ENCODE measurements around the gene ELOF1. TPM values are rescaled to one million over a fixed set of nuclear protein-coding genes. Genes with fewer than 3 reads are reported as not detected.

The ELOF1 gene
- total and polyA plus RNA-seq, 2 of the 13 experiments (the other 11 are each of a cell fraction or from before 2014, with no cell fraction given), result 14.5 to 43.2 TPM

DNA sequence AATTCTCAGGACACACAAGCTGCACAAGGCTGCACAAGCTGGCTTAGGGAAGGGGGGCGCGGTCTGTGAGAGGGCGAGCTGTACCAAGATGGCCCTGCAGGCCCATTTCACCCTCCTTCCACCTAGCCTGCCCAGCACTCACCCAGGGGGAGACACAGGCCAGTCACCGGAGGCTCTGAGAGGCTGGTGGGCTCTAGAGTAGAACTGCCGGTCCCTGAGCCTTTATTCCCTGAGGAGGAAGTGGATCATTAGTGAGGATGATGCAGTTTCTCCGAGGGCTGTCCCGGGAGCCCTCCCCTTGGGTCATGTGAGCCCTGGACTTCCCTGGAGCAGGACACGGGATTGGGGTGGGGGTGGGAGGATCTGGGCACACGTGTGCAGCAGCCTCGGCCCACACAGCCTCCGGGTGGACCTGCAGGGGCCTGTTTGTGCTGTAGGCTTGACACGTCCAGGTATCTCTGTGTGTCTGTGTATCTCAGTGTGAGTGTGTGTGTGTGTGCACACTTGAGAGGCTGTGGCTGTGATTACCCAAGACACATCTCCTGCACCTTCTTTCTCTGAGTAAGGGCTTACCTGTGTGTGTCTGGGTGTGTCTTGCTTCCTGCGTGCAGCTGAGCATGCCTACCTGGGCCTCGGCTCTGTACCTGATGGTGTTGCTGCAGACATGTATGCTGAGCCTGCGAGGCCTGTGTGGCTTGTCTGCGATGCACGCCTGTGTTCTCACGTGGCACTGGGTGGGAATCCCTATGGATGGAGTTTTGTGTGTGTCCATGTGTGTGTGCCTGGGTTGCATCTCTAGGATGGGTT is 18.6 kb upstream of the ELOF1 start, which contains the start of gene ACP5:
TSS of gene ACP5 (minus strand) at position 195 of the 807 bp plus-strand sequence. CDS start 328 bp downstream, outside the sequence.
- ATAC-seq (peak; percentile 45), FAIRE-seq (no peak), DNase-seq (ENCODE audit: low spot score) (no peak)
- H3K36me3 ChIP-seq (replicated peaks in 1 of 2; ENCODE audit: control insufficient read depth in 1 of 2, insufficient read depth in 2 of 2, low read length in 2 of 2), result no peaks in the 10 kb centered on the region
- H3K27me3 ChIP-seq (ENCODE audit: control insufficient read depth in 1 of 2, insufficient read depth in 2 of 2, low read length in 2 of 2), result no peaks in the 10 kb centered on the region
- H3K4me3 ChIP-seq (replicated peaks in 1 of 3; ENCODE audit: insufficient read depth in 1 of 3, low read depth in 2 of 3, low read length in 3 of 3), result peak within 1 kb of the TSS in 1 of 3 experiments; percentile 47; a peak in 1 of 6 replicates
- in situ Hi-C loops (cut with HindIII; ENCODE audit: extremely low pct_ligation_motif_present, low pct_unique_long_range_greater_than_20kb), result no loop called here
- POLR2A ChIA-PET, result interaction anchor here (0.9 to 2.2 kb wide), 2 partner anchors 18 to 20 kb away, joined by 3 to 7 read pairs; partner anchors contain the start of gene ELOF1
- BruUV-seq (replicated peaks), result no TSS peak
- intact Hi-C loops (cut with micrococcal nuclease; ENCODE audit: unreplicated experiment), result no loop called here
- H3K9me3 ChIP-seq (ENCODE audit: low read length), result no peaks in the 10 kb centered on the region
- 60% methylated on average over 3 of the region's 18 CpGs for WGBS (ENCODE audit: low lambda C conversion rate)
- no peaks in the 10 kb centered on the region for H4K20me1 ChIP-seq (ENCODE audit: insufficient read depth, low read length)
- peak within 1 kb of the TSS; percentile 67 for H3K4me2 ChIP-seq (ENCODE audit: low read depth, low read length)
- no peak within 1 kb of the TSS for H3K27ac ChIP-seq (ENCODE audit: extremely low read length, insufficient read depth, low read length)
- no peaks in the 10 kb centered on the region for H3K79me2 ChIP-seq (ENCODE audit: insufficient read depth, low read length)
- no peak within 1 kb of the TSS for H2AFZ ChIP-seq (ENCODE audit: low read length)
- CTCF ChIA-PET (ENCODE audit: low intra/inter-chr PET ratio, low total read pairs), result no interaction called here
- peaks cover 17% of the 10 kb centered on the region for H3K4me1 ChIP-seq (ENCODE audit: insufficient read depth, low read length)
- H3K9ac ChIP-seq (ENCODE audit: insufficient read depth, low read depth, low read length), result peak within 1 kb of the TSS; percentile 36
- peak; percentile 26; the same call in 1 of the 2 replicates for TF ChIP-seq KDM5B (CRISPR knock-in tag; IDR thresholded peaks at IDR 0.05; ENCODE audit: borderline replicate concordance)
- TF ChIP-seq, protein P1, sequence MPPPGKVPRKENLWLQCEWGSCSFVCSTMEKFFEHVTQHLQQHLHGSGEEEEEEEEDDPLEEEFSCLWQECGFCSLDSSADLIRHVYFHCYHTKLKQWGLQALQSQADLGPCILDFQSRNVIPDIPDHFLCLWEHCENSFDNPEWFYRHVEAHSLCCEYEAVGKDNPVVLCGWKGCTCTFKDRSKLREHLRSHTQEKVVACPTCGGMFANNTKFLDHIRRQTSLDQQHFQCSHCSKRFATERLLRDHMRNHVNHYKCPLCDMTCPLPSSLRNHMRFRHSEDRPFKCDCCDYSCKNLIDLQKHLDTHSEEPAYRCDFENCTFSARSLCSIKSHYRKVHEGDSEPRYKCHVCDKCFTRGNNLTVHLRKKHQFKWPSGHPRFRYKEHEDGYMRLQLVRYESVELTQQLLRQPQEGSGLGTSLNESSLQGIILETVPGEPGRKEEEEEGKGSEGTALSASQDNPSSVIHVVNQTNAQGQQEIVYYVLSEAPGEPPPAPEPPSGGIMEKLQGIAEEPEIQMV (CRISPR knock-in tag; IDR thresholded peaks at IDR 0.05; ENCODE audit: low read depth), result no peak
- no peak for TF ChIP-seq KLF15 (CRISPR knock-in tag; IDR thresholded peaks at IDR 0.05; ENCODE audit: borderline replicate concordance)
- TF ChIP-seq, protein P2, sequence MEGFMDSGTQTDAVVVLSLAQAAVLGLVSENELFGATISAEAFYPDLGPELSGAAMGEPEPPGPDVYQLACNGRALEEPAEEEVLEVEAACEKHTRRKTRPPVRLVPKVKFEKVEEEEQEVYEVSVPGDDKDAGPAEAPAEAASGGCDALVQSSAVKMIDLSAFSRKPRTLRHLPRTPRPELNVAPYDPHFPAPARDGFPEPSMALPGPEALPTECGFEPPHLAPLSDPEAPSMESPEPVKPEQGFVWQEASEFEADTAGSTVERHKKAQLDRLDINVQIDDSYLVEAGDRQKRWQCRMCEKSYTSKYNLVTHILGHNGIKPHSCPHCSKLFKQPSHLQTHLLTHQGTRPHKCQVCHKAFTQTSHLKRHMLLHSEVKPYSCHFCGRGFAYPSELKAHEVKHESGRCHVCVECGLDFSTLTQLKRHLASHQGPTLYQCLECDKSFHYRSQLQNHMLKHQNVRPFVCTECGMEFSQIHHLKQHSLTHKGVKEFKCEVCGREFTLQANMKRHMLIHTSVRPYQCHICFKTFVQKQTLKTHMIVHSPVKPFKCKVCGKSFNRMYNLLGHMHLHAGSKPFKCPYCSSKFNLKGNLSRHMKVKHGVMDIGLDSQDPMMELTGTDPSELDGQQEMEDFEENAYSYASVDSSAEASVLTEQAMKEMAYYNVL (CRISPR knock-in tag; IDR thresholded peaks at IDR 0.05; ENCODE audit: borderline replicate concordance), result no peak
- TF ChIP-seq ZNF326 (CRISPR knock-in tag; IDR thresholded peaks at IDR 0.05; ENCODE audit: borderline replicate concordance), result no peak
- no peak for TF ChIP-seq ZNF501 (CRISPR knock-in tag; IDR thresholded peaks at IDR 0.05)
- TF ChIP-seq, protein P3, sequence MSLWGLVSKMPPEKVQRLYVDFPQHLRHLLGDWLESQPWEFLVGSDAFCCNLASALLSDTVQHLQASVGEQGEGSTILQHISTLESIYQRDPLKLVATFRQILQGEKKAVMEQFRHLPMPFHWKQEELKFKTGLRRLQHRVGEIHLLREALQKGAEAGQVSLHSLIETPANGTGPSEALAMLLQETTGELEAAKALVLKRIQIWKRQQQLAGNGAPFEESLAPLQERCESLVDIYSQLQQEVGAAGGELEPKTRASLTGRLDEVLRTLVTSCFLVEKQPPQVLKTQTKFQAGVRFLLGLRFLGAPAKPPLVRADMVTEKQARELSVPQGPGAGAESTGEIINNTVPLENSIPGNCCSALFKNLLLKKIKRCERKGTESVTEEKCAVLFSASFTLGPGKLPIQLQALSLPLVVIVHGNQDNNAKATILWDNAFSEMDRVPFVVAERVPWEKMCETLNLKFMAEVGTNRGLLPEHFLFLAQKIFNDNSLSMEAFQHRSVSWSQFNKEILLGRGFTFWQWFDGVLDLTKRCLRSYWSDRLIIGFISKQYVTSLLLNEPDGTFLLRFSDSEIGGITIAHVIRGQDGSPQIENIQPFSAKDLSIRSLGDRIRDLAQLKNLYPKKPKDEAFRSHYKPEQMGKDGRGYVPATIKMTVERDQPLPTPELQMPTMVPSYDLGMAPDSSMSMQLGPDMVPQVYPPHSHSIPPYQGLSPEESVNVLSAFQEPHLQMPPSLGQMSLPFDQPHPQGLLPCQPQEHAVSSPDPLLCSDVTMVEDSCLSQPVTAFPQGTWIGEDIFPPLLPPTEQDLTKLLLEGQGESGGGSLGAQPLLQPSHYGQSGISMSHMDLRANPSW (CRISPR knock-in tag; IDR thresholded peaks at IDR 0.05; ENCODE audit: borderline replicate concordance), result no peak
- TF ChIP-seq, protein P4, sequence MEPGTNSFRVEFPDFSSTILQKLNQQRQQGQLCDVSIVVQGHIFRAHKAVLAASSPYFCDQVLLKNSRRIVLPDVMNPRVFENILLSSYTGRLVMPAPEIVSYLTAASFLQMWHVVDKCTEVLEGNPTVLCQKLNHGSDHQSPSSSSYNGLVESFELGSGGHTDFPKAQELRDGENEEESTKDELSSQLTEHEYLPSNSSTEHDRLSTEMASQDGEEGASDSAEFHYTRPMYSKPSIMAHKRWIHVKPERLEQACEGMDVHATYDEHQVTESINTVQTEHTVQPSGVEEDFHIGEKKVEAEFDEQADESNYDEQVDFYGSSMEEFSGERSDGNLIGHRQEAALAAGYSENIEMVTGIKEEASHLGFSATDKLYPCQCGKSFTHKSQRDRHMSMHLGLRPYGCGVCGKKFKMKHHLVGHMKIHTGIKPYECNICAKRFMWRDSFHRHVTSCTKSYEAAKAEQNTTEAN (CRISPR knock-in tag; conservative IDR thresholded peaks at IDR 0.05), result 0 out of 2 replicates have a peak, but pooled peaks have one; percentile 34
- TF ChIP-seq NFIB (CRISPR knock-in tag; IDR thresholded peaks at IDR 0.05; ENCODE audit: borderline replicate concordance), result no peak
- no peak for TF ChIP-seq ZNF350 (CRISPR knock-in tag; IDR thresholded peaks at IDR 0.05; ENCODE audit: borderline replicate concordance, low read depth)
- no peak for TF ChIP-seq IRX3 (CRISPR knock-in tag; IDR thresholded peaks at IDR 0.05; ENCODE audit: borderline replicate concordance, low read depth)
- peak; percentile 34; the same call in 1 of the 2 replicates for TF ChIP-seq ZFY (CRISPR knock-in tag; IDR thresholded peaks at IDR 0.05)
- no peak for TF ChIP-seq ZNF563 (CRISPR knock-in tag; IDR thresholded peaks at IDR 0.05)
- no peak for TF ChIP-seq ETV5 (CRISPR knock-in tag; IDR thresholded peaks at IDR 0.05; ENCODE audit: borderline replicate concordance)
- no peak for TF ChIP-seq ZNF724P (CRISPR knock-in tag; IDR thresholded peaks at IDR 0.05; ENCODE audit: borderline replicate concordance)
